Parathyroid adenoma (tissue), 2 donors: ENCODE results near the gene VLDLR.

Experiments
- H2AFZ ChIP-seq: fragments of 300-600 bp; sonication (generic); one replicate; pipeline ENCODE4 v1.7.0; 2017; ENCODE audit warnings: antibody characterized with exemption, mild to moderate bottlenecking
- H3K27ac ChIP-seq: fragments of 300-600 bp; sonication (generic); one replicate; pipeline ENCODE4 v1.7.0; 2017
- H3K27me3 ChIP-seq: fragments of 300-600 bp; sonication (generic); one replicate; pipeline ENCODE4 v1.7.0; 2017; ENCODE audit warnings: low read length; ENCODE audit not compliant: control insufficient read depth, insufficient read depth
- H3K36me3 ChIP-seq: fragments of 300-600 bp; sonication (generic); one replicate; pipeline ENCODE4 v1.7.0; 2017; ENCODE audit warnings: low read length; ENCODE audit not compliant: control insufficient read depth, insufficient read depth
- H3K4me1 ChIP-seq: fragments of 300-600 bp; sonication (generic); one replicate; pipeline ENCODE4 v1.7.0; 2017; ENCODE audit warnings: control low read depth
- H3K4me2 ChIP-seq: fragments of 300-600 bp; sonication (generic); one replicate; pipeline ENCODE4 v1.7.0; 2017; ENCODE audit warnings: low read length
- H3K4me3 ChIP-seq: fragments of 300-600 bp; sonication (generic); one replicate; pipeline ENCODE4 v1.7.0; 2017; ENCODE audit warnings: low read depth, low read length
- H3K79me2 ChIP-seq: fragments of 300-600 bp; sonication (generic); one replicate; pipeline ENCODE4 v1.7.0; 2017; ENCODE audit warnings: control low read depth
- H3K9ac ChIP-seq: fragments of 300-600 bp; sonication (generic); one replicate; pipeline ENCODE4 v1.7.0; 2017; ENCODE audit warnings: mild to moderate bottlenecking
- H3K9me3 ChIP-seq: fragments of 300-600 bp; sonication (generic); one replicate; pipeline ENCODE4 v1.7.0; 2017; ENCODE audit warnings: low read length; ENCODE audit not compliant: control insufficient read depth
- TF ChIP-seq, protein P1 (sequence below): fragments of 300-600 bp; sonication (generic); IDR thresholded peaks from one replicate; pipeline ENCODE4 v1.7.0; 2017; ENCODE audit warnings: antibody characterized with exemption, mild to moderate bottlenecking
- donor health status: primary hyperparathyroidism.

VLDLR gene

GRCh38 chr9:2621722-2622460 lies at the start of gene VLDLR:
TSS of gene VLDLR (plus strand) at chr9:2621787. CDS start at chr9:2622190, 403 bp downstream.
- Histone ChIP-seq H2AFZ (peak within 1 kb of the TSS; percentile 59), H3K9me3 (no peaks in the 10 kb centered on the region), H3K27ac (peak within 1 kb of the TSS; percentile 74), H3K9ac (peak within 1 kb of the TSS; percentile 46), H3K4me3 (peak within 1 kb of the TSS; percentile 81), H3K36me3 (no peaks in the 10 kb centered on the region), H3K79me2 (no peaks in the 10 kb centered on the region), H3K4me2 (peak within 1 kb of the TSS; percentile 88), H3K4me1 (no peaks in the 10 kb centered on the region), H3K27me3 (no peaks in the 10 kb centered on the region)
- TF ChIP-seq, protein P1, sequence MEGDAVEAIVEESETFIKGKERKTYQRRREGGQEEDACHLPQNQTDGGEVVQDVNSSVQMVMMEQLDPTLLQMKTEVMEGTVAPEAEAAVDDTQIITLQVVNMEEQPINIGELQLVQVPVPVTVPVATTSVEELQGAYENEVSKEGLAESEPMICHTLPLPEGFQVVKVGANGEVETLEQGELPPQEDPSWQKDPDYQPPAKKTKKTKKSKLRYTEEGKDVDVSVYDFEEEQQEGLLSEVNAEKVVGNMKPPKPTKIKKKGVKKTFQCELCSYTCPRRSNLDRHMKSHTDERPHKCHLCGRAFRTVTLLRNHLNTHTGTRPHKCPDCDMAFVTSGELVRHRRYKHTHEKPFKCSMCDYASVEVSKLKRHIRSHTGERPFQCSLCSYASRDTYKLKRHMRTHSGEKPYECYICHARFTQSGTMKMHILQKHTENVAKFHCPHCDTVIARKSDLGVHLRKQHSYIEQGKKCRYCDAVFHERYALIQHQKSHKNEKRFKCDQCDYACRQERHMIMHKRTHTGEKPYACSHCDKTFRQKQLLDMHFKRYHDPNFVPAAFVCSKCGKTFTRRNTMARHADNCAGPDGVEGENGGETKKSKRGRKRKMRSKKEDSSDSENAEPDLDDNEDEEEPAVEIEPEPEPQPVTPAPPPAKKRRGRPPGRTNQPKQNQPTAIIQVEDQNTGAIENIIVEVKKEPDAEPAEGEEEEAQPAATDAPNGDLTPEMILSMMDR = no peak

GRCh38 chr9:2574203-2574602 lies 47.4 kb upstream of the VLDLR start:
- TF ChIP-seq, protein P1 = no peak
- Histone ChIP-seq H3K9ac (no peak overlapping the region), H3K9me3 (no peaks in the 10 kb centered on the region), H3K4me2 (no peak overlapping the region), H3K4me3 (no peak overlapping the region), H3K27ac (no peak overlapping the region), H2AFZ (no peak overlapping the region), H3K79me2 (no peaks in the 10 kb centered on the region), H3K27me3 (no peaks in the 10 kb centered on the region), H3K36me3 (no peaks in the 10 kb centered on the region), H3K4me1 (peaks cover 4% of the 10 kb centered on the region)

GRCh38 chr9:2576631-2577030 lies 45.0 kb upstream of the VLDLR start:
- Histone ChIP-seq H3K79me2 (no peaks in the 10 kb centered on the region), H3K4me3 (no peak overlapping the region), H3K27ac (no peak overlapping the region), H3K4me1 (no peaks in the 10 kb centered on the region), H2AFZ (no peak overlapping the region), H3K36me3 (no peaks in the 10 kb centered on the region), H3K9ac (no peak overlapping the region), H3K27me3 (no peaks in the 10 kb centered on the region), H3K4me2 (no peak overlapping the region), H3K9me3 (no peaks in the 10 kb centered on the region)
- TF ChIP-seq, protein P1 = no peak

DNA sequence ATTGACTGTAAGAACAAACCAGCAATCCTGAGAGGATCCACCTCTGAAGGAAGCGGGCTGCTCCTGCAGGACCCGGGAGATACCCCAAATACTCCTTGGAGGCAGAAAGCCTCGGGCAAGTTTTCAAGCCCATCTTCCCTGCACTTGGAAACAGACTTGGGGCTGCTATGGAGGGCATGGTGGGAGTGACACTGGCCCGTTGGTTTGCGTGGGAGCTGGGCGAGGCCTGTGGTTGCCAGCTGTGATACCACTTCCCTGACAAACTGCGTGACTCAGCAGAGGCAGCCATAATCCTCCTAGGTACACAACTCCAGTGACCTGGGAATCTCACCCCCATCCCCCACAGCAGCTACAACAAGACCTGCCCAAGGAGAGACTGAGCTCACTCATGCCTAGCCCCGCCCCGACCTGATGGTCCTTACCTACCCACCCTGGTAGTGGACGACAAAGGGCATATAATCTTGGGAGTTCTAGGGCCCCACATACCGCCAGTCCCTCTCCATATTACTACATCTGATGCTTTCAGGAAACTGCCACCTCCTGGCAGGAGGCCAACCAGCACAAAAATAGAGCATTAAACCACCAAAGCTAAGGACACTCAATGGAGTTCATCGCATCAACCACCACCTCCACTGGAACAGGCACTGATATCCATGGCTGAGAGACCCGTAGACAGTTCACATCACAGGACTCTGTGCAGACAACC lies 38.1 kb upstream of the VLDLR start:
- Histone ChIP-seq H2AFZ (no peak overlapping the region), H3K9ac (no peak overlapping the region), H3K27ac (no peak overlapping the region), H3K27me3 (no peaks in the 10 kb centered on the region), H3K36me3 (no peaks in the 10 kb centered on the region), H3K79me2 (no peaks in the 10 kb centered on the region), H3K4me2 (no peak overlapping the region), H3K4me3 (no peak overlapping the region), H3K4me1 (no peaks in the 10 kb centered on the region), H3K9me3 (no peaks in the 10 kb centered on the region)
- TF ChIP-seq, protein P1 = no peak
